Spleen (tissue), 7 donors: ENCODE results near the gene RBMX.

Source experiments
- CTCF ChIP-seq, 11 experiments: fragments of 200-600 bp in 7 of 11; fragments of 450-650 bp in 4 of 11; sonication (generic) in 4 of 11; IDR thresholded peaks in 8 of 11; conservative IDR thresholded peaks in 3 of 11; 1 replicate in 7 of 11; 2 replicates in 4 of 11; pipeline versions ENCODE4 v1.4.0 to v1.8.0; 2016 to 2021; ENCODE audit warnings: antibody characterized with exemption in 11 of 11, inconsistent platforms in 4 of 11, mild to moderate bottlenecking in 1 of 11
- POLR2A ChIP-seq, 3 donors: fragments of 450-650 bp; IDR thresholded peaks; one replicate each; pipeline ENCODE4 v1.5.1; 2017; ENCODE audit warnings: antibody characterized with exemption in 3 of 3, mild to moderate bottlenecking in 1 of 3
- donor health status: DM: no; HTN: no; CAD: no; lungs with moderate emphysema.
- donor health status: DM: no; HTN: no; CAD: no.
- donor health status: DM: no; HTN: no; CAD: no.

- no peak for TF ChIP-seq POLR2A (IDR thresholded peaks at IDR 0.05)
- TF ChIP-seq CTCF (IDR thresholded peaks at IDR 0.05 in 8 of 11, conservative IDR thresholded peaks at IDR 0.05 in 3 of 11): no peak
These were observed 13.0 kb downstream of the RBMX start for GRCh38 chrX:136867518-136867917.
